ENCODE measurements around the gene MMP2. TPM values are rescaled to one million over a fixed set of nuclear protein-coding genes. Genes with fewer than 3 reads are reported as not detected.

Gene MMP2
- total and polyA plus RNA-seq, 2 of the 8 experiments (the other 6 are each of a cell fraction or from before 2014, with no cell fraction given), result 33.6 to 58.2 TPM

GRCh38 chr16:55488306-55488705 is 9.3 kb downstream of the MMP2 start:
- POLR2A ChIA-PET (ENCODE audit: partially characterized antibody), result interaction anchor here (2.3 kb wide), 1 partner anchor 8 kb away, joined by 6 read pairs; no protein-coding TSS in a partner anchor
- H2BK20ac ChIP-seq (ENCODE audit: low read length), result no peak overlapping the region
- FAIRE-seq, result no peak
- H3K18ac ChIP-seq (ENCODE audit: extremely low read depth, low read length), result no peak overlapping the region
- no peaks in the 10 kb centered on the region; a peak in 1 of 8 replicates for H3K36me3 ChIP-seq (ENCODE audit: control insufficient read depth in 2 of 4, insufficient read depth in 4 of 4, low read length in 3 of 4)
- no peak overlapping the region for H3K9ac ChIP-seq (replicated peaks in 1 of 4; ENCODE audit: extremely low read depth in 1 of 4, low read depth in 3 of 4, low read length in 3 of 4)
- H3K4me2 ChIP-seq (ENCODE audit: insufficient read depth in 1 of 2, low read depth in 2 of 2, low read length in 2 of 2), result no peak overlapping the region
- H3K4me1 ChIP-seq (replicated peaks in 1 of 4; ENCODE audit: control insufficient read depth in 3 of 4, insufficient read depth in 4 of 4, low read length in 3 of 4), result no peaks in the 10 kb centered on the region; a peak in 1 of 7 replicates
- no peak overlapping the region for H3K27ac ChIP-seq (ENCODE audit: low read depth, low read length)
- WGBS, 2 experiments (ENCODE audit: extremely low coverage in 1 of 2, insufficient coverage in 1 of 2, insufficient read length in 1 of 2, insufficient replicate concordance in 2 of 2, low coverage in 1 of 2, low lambda C conversion rate in 2 of 2, missing lambda C conversion rate in 1 of 2), result 95% methylated on average over 12 of the region's 12 CpGs; no CpG with 5 or more reads in 1 of the 2 experiments
- no peak overlapping the region for H3K23ac ChIP-seq (ENCODE audit: insufficient read length)
- H4K8ac ChIP-seq (ENCODE audit: extremely low read depth, insufficient read depth, low read length), result no peak overlapping the region
- H3K56ac ChIP-seq (replicated peaks; ENCODE audit: insufficient read length, low read depth, low read length), result no peak overlapping the region
- H3K79me2 ChIP-seq (ENCODE audit: control insufficient read depth in 1 of 2, insufficient read depth in 2 of 2, low read length in 2 of 2), result no peaks in the 10 kb centered on the region
- no peak overlapping the region for H3K4me3 ChIP-seq (ENCODE audit: extremely low read depth in 1 of 4, insufficient read depth in 2 of 4, low read depth in 3 of 4, low read length in 4 of 4)
- H4K20me1 ChIP-seq (replicated peaks in 1 of 2; ENCODE audit: control insufficient read depth in 1 of 2, insufficient read depth in 2 of 2, low read length in 2 of 2), result peaks cover 0 to 4% of the 10 kb centered on the region in 2 experiments
- H4K5ac ChIP-seq (ENCODE audit: insufficient read length, low read depth, low read length), result no peak overlapping the region
- H3K4ac ChIP-seq (replicated peaks; ENCODE audit: insufficient read length, low read depth, low read length), result no peak overlapping the region
- DNase-seq (ENCODE audit: low read depth in 1 of 2, low spot score in 2 of 2), result no peak
- no peak overlapping the region for H2BK15ac ChIP-seq (ENCODE audit: low read length)
- H3K14ac ChIP-seq (ENCODE audit: insufficient read length), result no peak overlapping the region
- no peaks in the 10 kb centered on the region for H3K79me1 ChIP-seq (ENCODE audit: low read depth, low read length)
- no peak overlapping the region for H2BK12ac ChIP-seq (ENCODE audit: low read depth, low read length)
- CTCF ChIA-PET (ENCODE audit: partially characterized antibody), result interaction anchor here (5.8 kb wide), 1 partner anchor 14 kb away, joined by 39 read pairs; no protein-coding TSS in a partner anchor
- H2AFZ ChIP-seq (ENCODE audit: low read length), result no peak overlapping the region
- H2BK5ac ChIP-seq (ENCODE audit: low read depth, low read length), result no peak overlapping the region
- H3K23me2 ChIP-seq (ENCODE audit: low read depth, low read length), result no peaks in the 10 kb centered on the region
- no peaks in the 10 kb centered on the region for H3K27me3 ChIP-seq (replicated peaks in 1 of 4; ENCODE audit: control insufficient read depth in 3 of 4, extremely low read depth in 1 of 4, insufficient read depth in 3 of 4, low read length in 3 of 4)
- H4K91ac ChIP-seq (replicated peaks; ENCODE audit: insufficient read length, low read length), result no peak overlapping the region
- H2AK5ac ChIP-seq (ENCODE audit: low read depth, low read length), result no peak overlapping the region
- H3K9me3 ChIP-seq (ENCODE audit: insufficient read depth in 2 of 2, low read depth in 1 of 2, low read length in 1 of 2), result no peaks in the 10 kb centered on the region
- H2BK120ac ChIP-seq (replicated peaks; ENCODE audit: low read depth, low read length), result no peak overlapping the region
- no peak for TF ChIP-seq SP4 (IDR thresholded peaks at IDR 0.05; ENCODE audit: low read length)
- TF ChIP-seq YY1 (IDR thresholded peaks at IDR 0.05; ENCODE audit: low read depth, low read length), result no peak
- TF ChIP-seq CHD1 (IDR thresholded peaks at IDR 0.05; ENCODE audit: low read depth, low read length), result no peak
- no peak for TF ChIP-seq RFX5 (IDR thresholded peaks at IDR 0.05; ENCODE audit: borderline replicate concordance, low read depth, low read length)
- TF ChIP-seq MAFK (IDR thresholded peaks at IDR 0.05; ENCODE audit: low read depth, low read length), result no peak
- TF ChIP-seq NANOG (IDR thresholded peaks at IDR 0.05; ENCODE audit: insufficient read depth, low read depth, low read length, poor library complexity, severe bottlenecking), result no peak
- no peak for TF ChIP-seq CTCF (IDR thresholded peaks at IDR 0.05; ENCODE audit: control extremely low read depth in 1 of 3, insufficient read depth in 1 of 3, low read depth in 1 of 3, low read length in 3 of 3)
- no peak for TF ChIP-seq ZNF274 (IDR thresholded peaks at IDR 0.05; ENCODE audit: borderline replicate concordance, extremely low read depth, low read length)
- no peak for TF ChIP-seq TBP (IDR thresholded peaks at IDR 0.05; ENCODE audit: low read depth, low read length)
- TF ChIP-seq RBBP5 (IDR thresholded peaks at IDR 0.05; ENCODE audit: borderline replicate concordance, low read depth, low read length), result no peak
- TF ChIP-seq SIN3A (conservative IDR thresholded peaks at IDR 0.05 in 1 of 2, IDR thresholded peaks at IDR 0.05 in 1 of 2; ENCODE audit: low read depth in 1 of 2, low read length in 2 of 2), result no peak
